Skeletal muscle tissue (tissue), 4 donors: ENCODE results near the gene VILL. TPM values are rescaled to one million over a fixed set of nuclear protein-coding genes. Genes with fewer than 3 reads are reported as not detected.
A peak's percentile ranks its signal among the peaks of the same experiment; 100 is the strongest.

ENCODE experiments used
- H3K27ac ChIP-seq: one replicate; pipeline ENCODE4 v1.7.0; 2013; ENCODE audit warnings: mild to moderate bottlenecking, low read depth, low read length, inconsistent platforms
- H3K27me3 ChIP-seq, 3 donors: one replicate each; pipeline ENCODE4 v1.7.0; 2013; ENCODE audit warnings: low read length in 3 of 3; ENCODE audit not compliant: control insufficient read depth in 3 of 3, insufficient read depth in 3 of 3
- H3K36me3 ChIP-seq, 3 donors: one replicate each; pipeline ENCODE4 v1.7.0; 2013; ENCODE audit warnings: low read length in 3 of 3; ENCODE audit not compliant: control insufficient read depth in 3 of 3, insufficient read depth in 3 of 3
- H3K4me1 ChIP-seq, 3 donors: one replicate each; pipeline ENCODE4 v1.7.0; 2013; ENCODE audit warnings: low read length in 3 of 3, mild to moderate bottlenecking in 3 of 3; ENCODE audit not compliant: control insufficient read depth in 3 of 3, insufficient read depth in 3 of 3
- H3K4me3 ChIP-seq, 3 donors: one replicate each; pipeline ENCODE4 v1.7.0; 2013; ENCODE audit warnings: low read length in 3 of 3
- H3K9ac ChIP-seq, 3 donors: one replicate each; pipeline ENCODE4 v1.7.0; 2013; ENCODE audit warnings: low read length in 3 of 3, mild to moderate bottlenecking in 3 of 3, moderate library complexity in 2 of 3, low read depth in 1 of 3
- H3K9me3 ChIP-seq, 3 donors: one replicate each; pipeline ENCODE4 v1.7.0; 2013; ENCODE audit warnings: low read length in 3 of 3; ENCODE audit not compliant: control insufficient read depth in 3 of 3
- total RNA-seq: library from RNA; depleted of rRNA; stranded (reverse); fragments of >200 nt; gene quantifications from one replicate; pipeline ENCODE4 v1.2.3, GENCODE V29; 2014
- donor health status: Osteomylitis.

The VILL gene
- total RNA-seq, 1 donor from 2014 or later: 7.8 TPM

DNA sequence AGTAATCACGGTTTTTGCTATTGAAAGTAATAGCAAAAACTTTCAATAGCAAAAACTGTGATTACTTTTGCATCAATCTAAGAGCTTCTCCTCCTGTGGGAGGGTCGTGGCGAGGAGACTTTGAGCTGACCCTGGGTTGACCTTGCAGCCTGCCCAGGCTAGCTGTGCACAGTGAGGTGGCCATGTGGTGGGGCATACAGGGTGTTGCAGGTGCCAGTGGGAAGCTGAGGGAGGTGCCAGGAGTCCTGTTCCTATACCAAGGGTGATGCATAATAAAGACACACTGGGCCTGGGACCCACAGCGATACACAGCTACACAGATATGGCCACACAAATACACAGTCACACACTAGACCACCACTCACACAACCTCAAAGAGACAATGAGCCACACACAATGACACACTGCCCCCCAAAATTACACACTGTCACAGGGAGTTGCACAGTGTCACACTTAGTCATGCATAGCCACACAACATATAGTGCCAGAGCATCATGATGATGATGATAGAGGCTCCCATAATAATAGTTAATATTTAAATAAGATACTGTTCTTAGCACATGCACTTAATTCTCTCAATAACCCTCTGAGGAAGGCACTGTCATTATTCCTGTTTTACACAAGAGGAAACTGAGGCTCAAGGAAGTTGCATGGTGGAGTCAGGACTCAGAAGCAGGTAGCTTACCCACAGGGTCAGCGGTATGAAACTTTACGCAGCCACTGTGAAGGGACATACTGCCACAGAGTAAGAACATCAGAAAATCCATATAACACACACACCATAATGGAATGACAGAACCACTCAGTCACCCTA lies 32.5 kb downstream of the VILL start:
- H3K9me3 ChIP-seq: no peaks in the 10 kb centered on the region
- peak overlapping the region in 2 of 3 donors; percentile 96 to 98 for H3K4me3 ChIP-seq
- H3K4me1 ChIP-seq: peaks cover 14 to 22% (median 16%) of the 10 kb centered on the region in 3 donors
- H3K27ac ChIP-seq: no peak overlapping the region
- no peak overlapping the region for H3K9ac ChIP-seq
- peaks cover 5 to 7% (median 5%) of the 10 kb centered on the region in 3 donors for H3K36me3 ChIP-seq
- H3K27me3 ChIP-seq: peaks cover 0 to 3% (median 0%) of the 10 kb centered on the region in 3 donors

DNA sequence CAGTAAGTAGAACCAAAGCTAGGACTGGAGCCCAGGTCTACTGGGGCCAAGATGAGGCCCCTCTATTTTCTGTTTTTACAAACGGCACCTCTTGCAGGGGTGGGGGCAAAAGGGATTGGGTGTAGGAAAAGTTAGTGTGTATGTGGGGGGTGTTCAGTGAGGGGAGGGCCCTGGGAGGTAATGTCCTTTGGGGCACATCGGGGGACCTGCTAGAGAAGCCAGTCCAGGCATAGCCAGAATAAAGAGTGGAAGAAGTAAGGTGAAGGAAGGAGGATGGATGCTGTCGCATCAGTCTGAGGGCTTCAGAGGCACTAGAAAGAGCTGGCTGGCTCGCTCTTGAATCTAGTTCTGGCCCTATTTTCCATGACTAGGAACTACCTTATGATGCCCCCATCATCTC lies 36.3 kb downstream of the VILL start:
- H3K36me3 ChIP-seq: no peaks in the 10 kb centered on the region
- no peak overlapping the region for H3K4me3 ChIP-seq
- no peak overlapping the region for H3K9ac ChIP-seq
- peaks cover 0 to 28% (median 20%) of the 10 kb centered on the region in 3 donors for H3K27me3 ChIP-seq
- no peaks in the 10 kb centered on the region for H3K9me3 ChIP-seq
- no peak overlapping the region for H3K27ac ChIP-seq
- H3K4me1 ChIP-seq: peaks cover 25 to 43% (median 37%) of the 10 kb centered on the region in 3 donors

DNA sequence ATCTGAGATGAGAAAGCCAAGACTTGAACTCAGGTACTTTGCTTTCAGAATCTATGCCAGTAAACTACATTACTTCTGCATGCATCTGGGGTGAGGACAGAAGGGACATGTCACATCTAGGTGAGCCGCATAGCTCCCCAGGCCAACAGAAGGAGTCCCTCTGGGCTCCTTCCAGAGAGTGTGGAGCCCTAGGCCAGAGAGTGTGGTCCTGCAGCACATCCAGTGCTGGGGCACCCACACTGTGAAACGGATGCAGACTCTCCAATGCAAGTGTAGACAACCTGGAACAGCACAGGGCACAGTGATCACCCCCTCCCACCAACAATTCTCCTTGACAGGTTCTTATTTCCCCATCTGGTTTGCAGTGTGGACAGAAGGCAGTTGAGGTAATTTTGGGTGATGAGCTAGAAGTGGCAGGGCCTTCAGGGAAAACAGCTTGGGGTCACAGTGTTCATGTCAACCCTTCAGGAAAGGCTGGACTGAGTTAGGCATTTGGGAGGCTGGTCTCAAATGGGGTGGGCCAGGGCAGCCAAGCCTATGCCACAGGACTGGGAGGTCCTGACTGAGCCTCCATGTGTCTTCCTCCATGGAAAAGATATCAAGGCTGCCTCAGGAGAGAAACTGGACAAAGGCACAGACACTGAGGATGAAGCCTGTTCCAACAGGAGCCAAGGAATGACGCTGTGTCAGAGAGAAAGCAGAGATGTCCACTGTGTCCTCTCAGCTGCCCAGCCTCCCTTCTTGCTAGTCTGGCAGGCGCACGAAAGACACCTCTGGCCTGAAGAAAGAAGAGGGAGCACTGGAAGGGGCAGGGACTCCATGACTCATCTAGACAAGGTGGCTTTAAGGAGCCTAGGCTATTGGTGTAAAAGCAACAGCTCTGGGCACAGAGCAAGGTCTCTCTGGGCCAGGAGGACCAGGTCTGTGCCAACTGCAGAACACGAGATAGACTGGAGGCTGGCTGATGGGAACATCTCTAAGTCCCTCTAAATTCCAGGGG lies 37.2 kb downstream of the VILL start:
- Histone ChIP-seq H3K36me3 (no peaks in the 10 kb centered on the region), H3K4me1 (peaks cover 25 to 43% (median 37%) of the 10 kb centered on the region in 3 donors), H3K9ac (no peak overlapping the region), H3K27me3 (peaks cover 0 to 34% (median 25%) of the 10 kb centered on the region in 3 donors), H3K4me3 (no peak overlapping the region), H3K9me3 (no peaks in the 10 kb centered on the region), H3K27ac (no peak overlapping the region)

DNA sequence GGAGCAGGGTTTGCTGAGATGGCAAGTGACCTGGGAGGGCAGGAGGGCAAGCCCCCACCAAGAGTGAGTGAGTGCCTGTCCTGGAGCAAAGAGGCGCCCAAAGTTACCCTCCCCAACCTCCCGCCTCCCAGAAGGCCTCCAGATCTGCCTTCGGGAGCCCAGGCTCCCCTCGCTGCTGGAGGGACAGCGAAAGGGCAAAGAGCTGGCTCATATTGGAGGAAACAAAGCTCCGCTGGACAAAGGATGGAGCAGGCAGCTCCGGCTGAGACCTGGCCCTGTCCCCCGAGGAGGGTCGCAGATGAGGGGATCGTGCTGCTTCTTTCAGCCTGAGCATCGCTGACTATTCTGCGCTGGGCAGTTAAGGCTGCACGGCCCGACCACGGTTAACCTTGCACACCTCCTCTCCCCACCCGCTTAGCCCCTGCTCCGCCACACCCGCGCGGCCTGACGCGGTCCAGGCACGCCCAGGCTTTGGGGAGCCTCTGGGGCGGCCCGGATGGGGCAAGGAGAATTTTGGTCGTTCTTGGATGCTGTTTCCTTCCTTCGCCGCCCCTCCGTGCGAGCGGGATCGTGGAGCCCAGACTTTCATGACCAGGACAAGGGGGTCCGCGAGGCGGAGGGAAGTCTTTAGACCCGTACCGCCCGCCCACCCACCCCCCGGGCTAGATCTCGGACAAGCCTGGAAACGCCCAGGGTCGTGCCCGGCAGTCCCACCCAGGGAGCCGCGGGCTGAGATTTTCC lies 38.2 kb downstream of the VILL start:
- H3K27me3 ChIP-seq: peaks cover 0 to 34% (median 25%) of the 10 kb centered on the region in 3 donors
- no peak overlapping the region for H3K27ac ChIP-seq
- no peaks in the 10 kb centered on the region for H3K36me3 ChIP-seq
- H3K4me3 ChIP-seq: peak overlapping the region; percentile 38 to 61 (median 54)
- H3K9ac ChIP-seq: peak overlapping the region in 1 of 3 donors; percentile 45
- peaks cover 23 to 37% (median 33%) of the 10 kb centered on the region in 3 donors for H3K4me1 ChIP-seq
- no peaks in the 10 kb centered on the region for H3K9me3 ChIP-seq

DNA sequence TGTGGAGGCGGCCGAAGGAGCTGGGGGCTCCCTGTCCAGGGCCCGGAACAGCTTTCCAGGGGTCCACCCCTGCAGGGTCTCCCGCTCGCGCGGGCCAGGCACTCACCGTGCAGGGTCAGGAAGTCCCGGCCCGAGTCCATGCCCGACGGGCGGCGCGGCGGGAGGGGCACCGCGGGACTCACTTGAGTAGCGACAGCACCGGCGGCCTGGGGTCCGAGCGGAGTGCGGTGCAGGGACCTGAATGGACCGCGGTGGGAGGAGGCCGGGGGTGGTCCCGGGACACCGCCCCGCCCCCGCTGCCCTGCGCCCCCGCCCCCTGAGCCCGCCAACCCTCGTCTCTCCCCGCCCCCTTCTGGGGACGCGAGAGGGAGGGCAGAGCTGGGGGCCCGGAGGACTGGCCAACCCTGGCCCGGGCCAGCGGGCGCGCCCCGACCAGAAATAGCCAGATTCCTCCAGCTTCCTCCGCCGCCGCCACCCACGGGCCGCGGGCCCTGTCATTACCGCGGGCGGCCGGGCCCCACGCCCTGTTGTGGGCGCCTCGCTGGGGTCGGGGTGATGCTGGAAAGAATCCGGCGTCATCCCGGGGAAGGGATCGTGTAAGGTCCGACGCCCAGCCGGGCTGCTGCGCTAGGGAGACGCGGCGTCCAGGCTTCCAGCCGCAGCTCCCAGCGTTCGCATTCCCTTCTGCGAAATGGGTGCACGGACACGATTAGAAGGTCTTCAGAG lies 39.0 kb downstream of the VILL start, which contains the start of gene PLCD1:
Gene PLCD1 (minus strand): TSS at position 243 of the 726 bp plus-strand sequence. CDS start 103 bp downstream, at position 140.
- peaks cover 0 to 34% (median 25%) of the 10 kb centered on the region in 3 donors for H3K27me3 ChIP-seq
- H3K4me1 ChIP-seq: peaks cover 18 to 31% (median 29%) of the 10 kb centered on the region in 3 donors
- H3K4me3 ChIP-seq: peak within 1 kb of the TSS; percentile 56 to 78 (median 78)
- H3K36me3 ChIP-seq: no peaks in the 10 kb centered on the region
- peak within 1 kb of the TSS; percentile 57 to 83 (median 83) for H3K9ac ChIP-seq
- H3K9me3 ChIP-seq: no peaks in the 10 kb centered on the region
- peak within 1 kb of the TSS; percentile 45 for H3K27ac ChIP-seq

DNA sequence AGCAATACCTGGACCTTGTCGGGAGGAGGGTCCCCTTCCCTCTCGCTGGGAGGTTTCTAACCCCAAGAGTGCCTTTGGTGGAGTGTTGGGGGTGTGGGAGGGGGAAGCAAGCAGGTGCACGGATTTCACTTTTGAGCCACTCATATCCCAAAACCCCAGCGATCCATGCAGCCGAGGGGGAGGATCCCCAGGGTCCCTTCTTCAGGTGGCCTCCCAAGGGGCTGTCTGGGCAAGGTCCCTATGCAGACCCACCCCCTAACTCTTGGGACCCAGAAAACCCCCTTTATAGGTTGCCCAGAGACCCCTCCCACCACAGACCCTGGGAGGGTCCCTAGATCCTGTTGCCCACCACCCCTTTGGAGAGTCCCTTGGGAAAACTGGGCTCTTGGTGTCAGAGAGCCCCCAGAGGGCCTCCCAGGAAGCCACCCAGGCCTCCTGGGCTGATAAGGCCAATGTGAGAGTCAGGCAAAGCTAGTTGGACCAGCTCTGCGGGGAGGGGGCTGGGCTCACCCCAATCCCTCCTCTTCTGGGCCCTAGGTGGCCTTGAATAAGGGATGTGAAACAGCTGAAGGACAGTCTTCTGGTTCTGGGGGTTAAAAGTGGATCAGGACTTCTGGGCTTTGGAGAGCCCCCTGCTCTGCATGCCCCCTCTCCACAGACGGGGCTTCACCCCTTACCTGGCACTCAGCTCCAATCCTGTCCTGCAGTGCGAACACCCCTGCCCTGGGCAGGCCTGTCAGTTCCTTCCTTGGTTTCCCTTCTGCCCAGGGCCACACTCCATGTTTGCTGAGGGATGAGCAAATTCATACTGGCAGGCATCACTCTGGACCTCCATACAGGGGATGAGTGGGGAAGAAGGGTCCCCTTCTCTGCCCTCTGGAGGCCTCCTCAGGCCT lies 39.8 kb downstream of the VILL start:
- Histone ChIP-seq H3K9ac (peak overlapping the region; percentile 57 to 83 (median 83)), H3K27ac (peak overlapping the region; percentile 45), H3K4me3 (peak overlapping the region; percentile 56 to 78 (median 78)), H3K4me1 (peaks cover 16 to 28% (median 27%) of the 10 kb centered on the region in 3 donors), H3K9me3 (no peaks in the 10 kb centered on the region), H3K36me3 (no peaks in the 10 kb centered on the region), H3K27me3 (peaks cover 0 to 34% (median 25%) of the 10 kb centered on the region in 3 donors)

DNA sequence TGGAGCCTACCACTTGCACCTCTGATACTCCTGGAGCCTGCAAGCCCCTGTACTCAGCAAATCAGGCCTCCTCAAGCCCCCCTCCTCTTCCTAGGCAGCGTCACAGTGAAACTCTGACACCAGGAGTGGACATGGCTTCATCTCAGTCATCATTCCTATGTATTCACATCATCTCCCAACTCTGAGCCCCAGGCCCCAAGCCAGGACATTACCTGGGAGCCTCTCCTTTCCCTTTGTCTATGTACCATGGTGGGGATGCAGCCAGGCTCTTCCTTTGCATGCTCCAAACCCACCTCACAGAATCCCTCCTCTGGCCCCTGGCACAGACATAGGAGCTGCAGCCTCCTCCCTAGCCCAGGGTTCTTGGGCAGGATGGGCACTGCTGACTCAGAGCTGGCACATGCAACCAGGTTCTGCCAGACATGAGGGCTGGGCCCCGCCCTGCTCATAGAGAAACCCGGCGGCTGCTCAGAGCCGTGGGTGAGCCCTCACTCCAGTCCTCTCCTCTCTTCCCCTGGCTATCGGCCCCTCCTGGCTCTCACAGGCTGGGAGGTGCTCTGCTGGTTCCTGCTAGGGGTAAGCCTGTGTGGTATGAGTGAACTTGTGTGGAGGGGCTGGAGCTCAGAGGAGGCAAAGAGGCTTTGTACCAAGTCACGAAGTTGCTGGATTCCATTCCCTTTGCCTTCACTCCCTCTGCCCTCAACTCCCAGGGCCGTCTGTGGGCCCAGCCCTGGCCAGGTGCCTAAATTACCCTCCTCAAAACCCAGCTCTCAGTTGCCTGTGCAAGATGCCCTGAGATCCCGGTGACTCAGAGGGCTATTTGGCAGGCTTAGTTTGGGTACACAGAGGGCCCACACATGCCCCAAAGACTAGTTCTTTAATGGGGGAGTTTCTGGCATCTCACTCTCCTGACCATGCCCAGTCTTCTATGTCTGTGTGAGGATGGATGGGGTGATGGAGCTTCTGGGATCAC lies 40.7 kb downstream of the VILL start:
- peaks cover 11 to 22% (median 21%) of the 10 kb centered on the region in 3 donors for H3K4me1 ChIP-seq
- H3K27ac ChIP-seq: no peak overlapping the region
- H3K27me3 ChIP-seq: peaks cover 0 to 34% (median 25%) of the 10 kb centered on the region in 3 donors
- no peak overlapping the region for H3K4me3 ChIP-seq
- no peaks in the 10 kb centered on the region for H3K9me3 ChIP-seq
- no peaks in the 10 kb centered on the region for H3K36me3 ChIP-seq
- H3K9ac ChIP-seq: no peak overlapping the region
